Endodermal cell (in vitro differentiated cells): ENCODE measurements around the gene HMGB4. TPM values are rescaled to one million over a fixed set of nuclear protein-coding genes. Genes with fewer than 3 reads are reported as not detected.
A peak's percentile ranks its signal among the peaks of the same experiment; 100 is the strongest.

Source experiments
- DNase-seq: peaks from one replicate; pipeline ENCODE4 v3.0.0-alpha.2; 2017
- H3K27ac ChIP-seq: 2 replicates; pipeline ENCODE4 v1.5.1; 2013; ENCODE audit warnings: mild to moderate bottlenecking, low read depth, low read length, moderate library complexity
- H3K27me3 ChIP-seq: 2 replicates; pipeline ENCODE4 v1.6.1; 2013; ENCODE audit warnings: mild to moderate bottlenecking, low read length, moderate library complexity; ENCODE audit not compliant: insufficient read depth, control insufficient read depth, poor library complexity, severe bottlenecking
- H3K36me3 ChIP-seq: 2 replicates; pipeline ENCODE4 v1.7.0; 2013; ENCODE audit warnings: mild to moderate bottlenecking, low read length, moderate library complexity; ENCODE audit not compliant: control insufficient read depth, insufficient read depth
- H3K4me1 ChIP-seq: one replicate; pipeline ENCODE4 v1.7.0; 2013; ENCODE audit warnings: low read length; ENCODE audit not compliant: control insufficient read depth, insufficient read depth
- H3K4me3 ChIP-seq: 2 replicates; pipeline ENCODE4 v1.5.1; 2013; ENCODE audit warnings: mild to moderate bottlenecking, low read length, moderate library complexity
- H3K9ac ChIP-seq: 2 replicates; pipeline ENCODE4 v1.6.1; 2013; ENCODE audit warnings: mild to moderate bottlenecking, low read length, moderate library complexity; ENCODE audit not compliant: poor library complexity, severe bottlenecking; ENCODE audit errors: extremely low read depth
- H3K9me3 ChIP-seq: 2 replicates; pipeline ENCODE4 v1.6.1; 2013; ENCODE audit warnings: mild to moderate bottlenecking, low read length, moderate library complexity; ENCODE audit not compliant: control insufficient read depth
- H3K27ac Mint-ChIP-seq: 2 replicates; pipeline ENCODE4 v1.8.0; 2020; ENCODE audit warnings: mixed read lengths
- H3K27me3 Mint-ChIP-seq: 2 replicates; pipeline ENCODE4 v1.8.0; 2021; ENCODE audit warnings: mild to moderate bottlenecking, mixed read lengths; ENCODE audit not compliant: insufficient read depth
- H3K36me3 Mint-ChIP-seq: 2 replicates; pipeline ENCODE4 v1.8.0; 2020; ENCODE audit warnings: low read depth, mixed read lengths
- H3K4me1 Mint-ChIP-seq: 2 replicates; pipeline ENCODE4 v1.8.0; 2020; ENCODE audit warnings: mixed read lengths
- H3K4me3 Mint-ChIP-seq: 2 replicates; pipeline ENCODE4 v1.8.0; 2020; ENCODE audit warnings: mild to moderate bottlenecking, moderate library complexity, mixed read lengths
- H3K9me3 Mint-ChIP-seq: 2 replicates; pipeline ENCODE4 v1.8.0; 2020; ENCODE audit warnings: mild to moderate bottlenecking, mixed read lengths
- CTCF ChIP-seq: fragments of 200-600 bp; sonication (generic); conservative IDR thresholded peaks from 2 replicates; pipeline ENCODE4 v1.5.0; 2021; ENCODE audit warnings: antibody characterized with exemption, mild to moderate bottlenecking
- WGBS, 2 experiments: methylation state at CpG; one replicate each; pipeline versions ENCODE4 v1.1.5 to v1.1.7; 2013; ENCODE audit warnings: missing lambda C conversion rate in 2 of 2, mixed read lengths in 1 of 2; ENCODE audit not compliant: insufficient coverage in 1 of 2, insufficient read length in 1 of 2; 5-methylcytosine and 5-hydroxymethylcytosine counted together
- total RNA-seq, 2 donors: library from RNA; stranded (reverse); fragmentation: NEBNext Ultra II Directional in 1 of 2; extraction: Animal tissue kit (Norgen Biotek cat#: 25700) in 1 of 2; gene quantifications; 2 replicates in 1 of 2; 3 replicates in 1 of 2; pipeline ENCODE4 v1.2.1, GENCODE V29; 2021

Gene HMGB4
- total RNA-seq, 2 donors from 2014 or later = not detected

GRCh38 chr1:33820804-33821203 is 43.1 kb upstream of the HMGB4 start:
- no peak for TF ChIP-seq CTCF
- peak; percentile 15 for DNase-seq
- H3K9ac ChIP-seq = no peak overlapping the region
- H3K27ac Mint-ChIP-seq = no peak overlapping the region
- H3K36me3 ChIP-seq = no peaks in the 10 kb centered on the region
- H3K4me3 ChIP-seq = no peak overlapping the region
- H3K27me3 ChIP-seq = no peaks in the 10 kb centered on the region
- no peaks in the 10 kb centered on the region for H3K4me1 ChIP-seq
- H3K9me3 Mint-ChIP-seq = no peaks in the 10 kb centered on the region
- no peaks in the 10 kb centered on the region for H3K9me3 ChIP-seq
- H3K4me1 Mint-ChIP-seq = no peaks in the 10 kb centered on the region
- no peak overlapping the region for H3K27ac ChIP-seq
- no peak overlapping the region for H3K4me3 Mint-ChIP-seq
- H3K27me3 Mint-ChIP-seq = peaks cover 10% of the 10 kb centered on the region
- 91 to 100% methylated on average over 3 to 5 of the region's 5 CpGs for WGBS, 2 experiments
- H3K36me3 Mint-ChIP-seq = no peaks in the 10 kb centered on the region

GRCh38 chr1:33821291-33821690 is 42.6 kb upstream of the HMGB4 start:
- 97% methylated on average over 6 of the region's 6 CpGs for WGBS, 2 experiments
- Histone ChIP-seq H3K4me1 (no peaks in the 10 kb centered on the region), H3K27ac (no peak overlapping the region), H3K9me3 (no peaks in the 10 kb centered on the region), H3K36me3 (no peaks in the 10 kb centered on the region), H3K4me3 (no peak overlapping the region), H3K27me3 (no peaks in the 10 kb centered on the region), H3K9ac (no peak overlapping the region)
- no peak overlapping the region for H3K4me3 Mint-ChIP-seq
- H3K9me3 Mint-ChIP-seq = no peaks in the 10 kb centered on the region
- no peaks in the 10 kb centered on the region for H3K4me1 Mint-ChIP-seq
- H3K36me3 Mint-ChIP-seq = no peaks in the 10 kb centered on the region
- peak; percentile 15 for DNase-seq
- H3K27ac Mint-ChIP-seq = no peak overlapping the region
- H3K27me3 Mint-ChIP-seq = peaks cover 10% of the 10 kb centered on the region
- no peak for TF ChIP-seq CTCF

GRCh38 chr1:33822396-33822795 is 41.5 kb upstream of the HMGB4 start:
- no peak overlapping the region for H3K4me3 Mint-ChIP-seq
- H3K4me1 Mint-ChIP-seq = no peaks in the 10 kb centered on the region
- 85 to 100% methylated on average over 1 to 6 of the region's 6 CpGs for WGBS, 2 experiments

More at GRCh38 chr1:33822396-33822795, 41.5 kb upstream of the HMGB4 start:
- H3K4me1 ChIP-seq = no peaks in the 10 kb centered on the region
- H3K27ac Mint-ChIP-seq = no peak overlapping the region
- no peaks in the 10 kb centered on the region for H3K36me3 Mint-ChIP-seq
- no peak overlapping the region for H3K4me3 ChIP-seq
- TF ChIP-seq CTCF = no peak
- H3K9ac ChIP-seq = no peak overlapping the region
- H3K36me3 ChIP-seq = no peaks in the 10 kb centered on the region
- no peak overlapping the region for H3K27ac ChIP-seq
- no peaks in the 10 kb centered on the region for H3K9me3 ChIP-seq
- H3K9me3 Mint-ChIP-seq = no peaks in the 10 kb centered on the region
- no peaks in the 10 kb centered on the region for H3K27me3 ChIP-seq
- H3K27me3 Mint-ChIP-seq = peaks cover 10% of the 10 kb centered on the region
- no peak for DNase-seq
